KMS-11 (cell line): ENCODE data around the gene TAS1R1.

Experiments
- H2AFZ ChIP-seq: fragments of 200-600 bp; sonication (generic); 2 replicates; pipeline ENCODE4 v1.6.1; 2016; ENCODE audit warnings: antibody characterized with exemption, mixed run types, low read depth
- H3K27ac ChIP-seq: fragments of 200-600 bp; sonication (generic); 2 replicates; pipeline ENCODE4 v1.6.1; 2016; ENCODE audit warnings: mild to moderate bottlenecking, mixed run types
- H3K27me3 ChIP-seq: fragments of 200-600 bp; sonication (generic); 2 replicates; pipeline ENCODE4 v1.6.1; 2017; ENCODE audit warnings: mild to moderate bottlenecking, low read depth, mixed run types, moderate library complexity; ENCODE audit not compliant: insufficient read depth
- H3K36me3 ChIP-seq: fragments of 200-600 bp; sonication (generic); 2 replicates; pipeline ENCODE4 v1.6.1; 2017; ENCODE audit warnings: mild to moderate bottlenecking, mixed run types; ENCODE audit not compliant: insufficient read depth
- H3K4me1 ChIP-seq: fragments of 200-600 bp; sonication (generic); 2 replicates; pipeline ENCODE4 v1.6.1; 2016; ENCODE audit warnings: mild to moderate bottlenecking, low read depth, mixed run types; ENCODE audit not compliant: poor library complexity, severe bottlenecking
- H3K4me2 ChIP-seq: fragments of 200-600 bp; sonication (generic); 2 replicates; pipeline ENCODE4 v1.7.0; 2016; ENCODE audit warnings: mild to moderate bottlenecking, mixed run types
- H3K4me3 ChIP-seq: fragments of 200-600 bp; sonication (generic); IDR thresholded peaks from 2 replicates; pipeline ENCODE4 v1.6.1; 2017; ENCODE audit warnings: low read depth, low read length, mixed read lengths; ENCODE audit not compliant: insufficient read depth
- H3K79me2 ChIP-seq: fragments of 200-600 bp; sonication (generic); 2 replicates; pipeline ENCODE4 v1.6.1; 2016; ENCODE audit warnings: low read depth, mixed run types; ENCODE audit not compliant: insufficient read depth
- H3K9ac ChIP-seq: fragments of 200-600 bp; sonication (generic); 2 replicates; pipeline ENCODE4 v1.6.1; 2016; ENCODE audit warnings: mild to moderate bottlenecking, mixed run types
- H4K20me1 ChIP-seq: fragments of 200-600 bp; sonication (generic); 2 replicates; pipeline ENCODE4 v1.6.1; 2016; ENCODE audit warnings: mild to moderate bottlenecking, mixed run types; ENCODE audit not compliant: insufficient read depth
- CTCF ChIP-seq: fragments of 200-600 bp; sonication (generic); conservative IDR thresholded peaks from 2 replicates; pipeline ENCODE4 v1.6.1; 2017; ENCODE audit warnings: low read depth, mild to moderate bottlenecking, antibody characterized with exemption, low read length, moderate library complexity, mixed read lengths

Gene TAS1R1

GRCh38 chr1:6592865-6593593 lies 37.9 kb downstream of the TAS1R1 start:
- H4K20me1 ChIP-seq = peaks cover 15% of the 10 kb centered on the region; the same call in 1 of the 2 replicates
- H3K79me2 ChIP-seq = peaks cover 20% of the 10 kb centered on the region
- peaks cover 2% of the 10 kb centered on the region for H3K4me1 ChIP-seq
- H3K27ac ChIP-seq = no peak overlapping the region
- no peaks in the 10 kb centered on the region for H3K27me3 ChIP-seq
- H3K9ac ChIP-seq = no peak overlapping the region
- H3K4me2 ChIP-seq = no peak overlapping the region
- H3K36me3 ChIP-seq = peaks cover 8% of the 10 kb centered on the region; the same call in 1 of the 2 replicates
- TF ChIP-seq CTCF = no peak
- no peak overlapping the region for H3K4me3 ChIP-seq
- H2AFZ ChIP-seq = no peak overlapping the region

GRCh38 chr1:6593810-6594209 lies 38.7 kb downstream of the TAS1R1 start:
- H3K9ac ChIP-seq = no peak overlapping the region
- TF ChIP-seq CTCF = no peak
- no peak overlapping the region for H2AFZ ChIP-seq
- no peak overlapping the region for H3K4me2 ChIP-seq
- no peak overlapping the region for H3K27ac ChIP-seq
- peaks cover 6% of the 10 kb centered on the region for H3K4me1 ChIP-seq
- peaks cover 11% of the 10 kb centered on the region; the same call in 1 of the 2 replicates for H3K36me3 ChIP-seq
- no peak overlapping the region for H3K4me3 ChIP-seq
- H3K27me3 ChIP-seq = no peaks in the 10 kb centered on the region
- peaks cover 28% of the 10 kb centered on the region for H3K79me2 ChIP-seq
- peaks cover 17% of the 10 kb centered on the region; the same call in 1 of the 2 replicates for H4K20me1 ChIP-seq

- Histone ChIP-seq H3K79me2 (peaks cover 41% of the 10 kb centered on the region), H3K27me3 (no peaks in the 10 kb centered on the region), H4K20me1 (peaks cover 19% of the 10 kb centered on the region; the same call in 1 of the 2 replicates), H2AFZ (no peak overlapping the region), H3K36me3 (peaks cover 11% of the 10 kb centered on the region; the same call in 1 of the 2 replicates), H3K9ac (no peak overlapping the region), H3K27ac (no peak overlapping the region), H3K4me1 (peaks cover 17% of the 10 kb centered on the region), H3K4me2 (no peak overlapping the region), H3K4me3 (no peak overlapping the region)
- no peak for TF ChIP-seq CTCF
These were observed 40.1 kb downstream of the TAS1R1 start for GRCh38 chr1:6594977-6595740.

GRCh38 chr1:6596351-6596750 lies 41.2 kb downstream of the TAS1R1 start:
- Histone ChIP-seq H3K79me2 (peaks cover 53% of the 10 kb centered on the region), H3K4me2 (no peak overlapping the region), H3K4me1 (peaks cover 21% of the 10 kb centered on the region), H3K27ac (no peak overlapping the region), H2AFZ (no peak overlapping the region), H3K27me3 (no peaks in the 10 kb centered on the region), H3K9ac (no peak overlapping the region), H3K36me3 (peaks cover 11% of the 10 kb centered on the region; the same call in 1 of the 2 replicates), H3K4me3 (no peak overlapping the region), H4K20me1 (peaks cover 28% of the 10 kb centered on the region; the same call in 1 of the 2 replicates)
- no peak for TF ChIP-seq CTCF
